WTC11 (cell line): ENCODE results near the gene SLC6A16. TPM values are rescaled to one million over a fixed set of nuclear protein-coding genes. Genes with fewer than 3 reads are reported as not detected.

Experiments used
- ATAC-seq: fragments of 200-7000 bp; cut with Tn5 transposase; 2 replicates; pipeline ENCODE4 v1.10.0; 2021; ENCODE audit warnings: mild to moderate bottlenecking, moderate library complexity
- CTCF ChIA-PET: fragments of 300-600 bp; sonication (Branson Sonifier 250); formaldehyde crosslinking; loops from one replicate; lab custom pipeline; 2021; ENCODE audit warnings: antibody characterized with exemption; lab: Charles Lee
- POLR2A ChIA-PET: fragments of 350-600 bp; sonication (Branson Sonifier 250); formaldehyde crosslinking; loops from one replicate; lab custom pipeline; 2021; ENCODE audit warnings: antibody characterized with exemption; lab: Charles Lee
- DNase-seq: peaks from one replicate; pipeline ENCODE4 v3.0.0; 2021; ENCODE audit warnings: low spot score
- H3K27ac Mint-ChIP-seq: 2 replicates; pipeline ENCODE4 v1.8.0; 2021; ENCODE audit warnings: mixed read lengths
- H3K27me3 Mint-ChIP-seq: 2 replicates; pipeline ENCODE4 v1.8.0; 2021; ENCODE audit warnings: low read depth, mild to moderate bottlenecking, moderate library complexity, mixed read lengths
- H3K36me3 Mint-ChIP-seq: 2 replicates; pipeline ENCODE4 v1.8.0; 2021; ENCODE audit warnings: mixed read lengths
- H3K4me1 Mint-ChIP-seq: 2 replicates; pipeline ENCODE4 v1.8.0; 2022; ENCODE audit warnings: mixed read lengths
- H3K4me3 Mint-ChIP-seq: 2 replicates; pipeline ENCODE4 v1.8.0; 2021; ENCODE audit warnings: mild to moderate bottlenecking, moderate library complexity, mixed read lengths
- H3K9me3 Mint-ChIP-seq: 2 replicates; pipeline ENCODE4 v1.8.0; 2021; ENCODE audit warnings: mixed read lengths
- CREM ChIP-seq: sonication (generic); formaldehyde crosslinking; IDR thresholded peaks from 2 replicates; pipeline ENCODE4 v1.8.1; 2022; ENCODE audit warnings: mild to moderate bottlenecking, missing genetic modification reagents, moderate library complexity
- ELF4 ChIP-seq: sonication (generic); formaldehyde crosslinking; IDR thresholded peaks from 2 replicates; pipeline ENCODE4 v1.8.1; 2022; ENCODE audit warnings: low read depth, mild to moderate bottlenecking, moderate library complexity, missing genetic modification reagents
- ESRRA ChIP-seq: sonication (generic); formaldehyde crosslinking; IDR thresholded peaks from 2 replicates; pipeline ENCODE4 v1.8.1; 2022; ENCODE audit warnings: mild to moderate bottlenecking, missing genetic modification reagents, borderline replicate concordance
- GRHL2 ChIP-seq: fragments of 250-450 bp; sonication (Bioruptor Pico); IDR thresholded peaks from 2 replicates; pipeline ENCODE4 v1.8.0; 2022; ENCODE audit warnings: mild to moderate bottlenecking, moderate library complexity; ENCODE audit not compliant: insufficient replicate concordance, severe bottlenecking
- IRF2 ChIP-seq: sonication (generic); formaldehyde crosslinking; IDR thresholded peaks from 2 replicates; pipeline ENCODE4 v1.8.0; 2022; ENCODE audit warnings: low read depth, missing genetic modification reagents, borderline replicate concordance
- JAZF1 ChIP-seq: fragments of 250-450 bp; sonication (Bioruptor Pico); IDR thresholded peaks from 2 replicates; pipeline ENCODE4 v1.9.0; 2021; ENCODE audit warnings: moderate library complexity, mild to moderate bottlenecking, inconsistent platforms
- KAT7 ChIP-seq: sonication (generic); formaldehyde crosslinking; IDR thresholded peaks from 2 replicates; pipeline ENCODE4 v1.8.1; 2023; ENCODE audit warnings: missing genetic modification reagents, mild to moderate bottlenecking, borderline replicate concordance
- NR1H2 ChIP-seq: sonication (generic); formaldehyde crosslinking; IDR thresholded peaks from 2 replicates; pipeline ENCODE4 v1.9.0; 2021; ENCODE audit warnings: mild to moderate bottlenecking, moderate library complexity, missing genetic modification reagents
- NR2C2 ChIP-seq: sonication (generic); formaldehyde crosslinking; IDR thresholded peaks from 2 replicates; pipeline ENCODE4 v1.8.0; 2022; ENCODE audit warnings: mild to moderate bottlenecking, missing genetic modification reagents
- SMAD4 ChIP-seq: sonication (generic); formaldehyde crosslinking; IDR thresholded peaks from 2 replicates; pipeline ENCODE4 v1.8.0; 2022; ENCODE audit warnings: mild to moderate bottlenecking, missing genetic modification reagents
- STAT6 ChIP-seq: sonication (generic); formaldehyde crosslinking; conservative IDR thresholded peaks from 2 replicates; pipeline ENCODE4 v1.8.1; 2023; ENCODE audit warnings: mild to moderate bottlenecking, low read depth, missing genetic modification reagents, moderate library complexity
- USF1 ChIP-seq: sonication (generic); formaldehyde crosslinking; IDR thresholded peaks from 2 replicates; pipeline ENCODE4 v1.8.0; 2022; ENCODE audit warnings: mild to moderate bottlenecking, missing genetic modification reagents
- ZNF232 ChIP-seq: sonication (generic); formaldehyde crosslinking; IDR thresholded peaks from 2 replicates; pipeline ENCODE4 v1.8.0; 2022; ENCODE audit warnings: mild to moderate bottlenecking, missing genetic modification reagents
- ZNF423 ChIP-seq: fragments of 250-450 bp; sonication (Bioruptor Pico); IDR thresholded peaks from 2 replicates; pipeline ENCODE4 v2.1.2; 2022; ENCODE audit warnings: mild to moderate bottlenecking, moderate library complexity
- total RNA-seq: library from RNA; stranded (reverse); gene quantifications from 3 replicates; pipeline ENCODE4 v1.2.3, GENCODE V29; 2021
- TF ChIP-seq, protein P1 (sequence below): sonication (generic); formaldehyde crosslinking; IDR thresholded peaks from 2 replicates; pipeline ENCODE4 v1.8.0; 2022; ENCODE audit warnings: mild to moderate bottlenecking, missing genetic modification reagents
- TF ChIP-seq, protein P2 (sequence below): sonication (generic); formaldehyde crosslinking; IDR thresholded peaks from 2 replicates; pipeline ENCODE4 v1.8.0; 2023; ENCODE audit warnings: missing genetic modification reagents
- TF ChIP-seq, protein P3 (sequence below): fragments of 250-450 bp; sonication (Bioruptor Pico); IDR thresholded peaks from 2 replicates; pipeline ENCODE4 v1.9.0; 2021; ENCODE audit warnings: mild to moderate bottlenecking, borderline replicate concordance

Gene SLC6A16
- total RNA-seq, 1 experiment from 2014 or later, result 1.5 TPM

DNA sequence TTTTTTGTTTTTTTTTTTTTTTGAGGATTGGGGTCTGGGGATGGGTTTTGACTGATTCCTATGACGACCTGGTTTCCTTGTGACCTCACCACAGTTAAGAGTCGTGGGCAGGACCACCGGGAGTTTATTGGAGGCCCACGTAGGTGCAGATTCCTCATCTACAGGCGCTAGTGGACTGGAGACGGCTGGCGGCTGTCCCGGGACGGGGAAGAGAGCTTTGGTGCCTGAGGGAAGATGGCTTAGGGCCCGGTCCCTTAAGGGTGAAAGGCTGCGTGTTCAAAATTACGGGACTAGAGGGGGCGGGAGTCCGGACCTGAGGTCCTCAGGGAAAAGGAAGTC, 37.9 kb upstream of the SLC6A16 start:
- TF ChIP-seq IRF2 (CRISPR knock-in tag), result no peak
- TF ChIP-seq KAT7 (CRISPR knock-in tag), result no peak
- TF ChIP-seq, protein P1, sequence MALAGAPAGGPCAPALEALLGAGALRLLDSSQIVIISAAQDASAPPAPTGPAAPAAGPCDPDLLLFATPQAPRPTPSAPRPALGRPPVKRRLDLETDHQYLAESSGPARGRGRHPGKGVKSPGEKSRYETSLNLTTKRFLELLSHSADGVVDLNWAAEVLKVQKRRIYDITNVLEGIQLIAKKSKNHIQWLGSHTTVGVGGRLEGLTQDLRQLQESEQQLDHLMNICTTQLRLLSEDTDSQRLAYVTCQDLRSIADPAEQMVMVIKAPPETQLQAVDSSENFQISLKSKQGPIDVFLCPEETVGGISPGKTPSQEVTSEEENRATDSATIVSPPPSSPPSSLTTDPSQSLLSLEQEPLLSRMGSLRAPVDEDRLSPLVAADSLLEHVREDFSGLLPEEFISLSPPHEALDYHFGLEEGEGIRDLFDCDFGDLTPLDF (CRISPR knock-in tag), result no peak
- no peak for TF ChIP-seq NR2C2 (CRISPR knock-in tag)
- no peak for TF ChIP-seq USF1 (CRISPR knock-in tag)
- TF ChIP-seq JAZF1, result no peak
- TF ChIP-seq ZNF232 (CRISPR knock-in tag), result no peak
- TF ChIP-seq, protein P2, sequence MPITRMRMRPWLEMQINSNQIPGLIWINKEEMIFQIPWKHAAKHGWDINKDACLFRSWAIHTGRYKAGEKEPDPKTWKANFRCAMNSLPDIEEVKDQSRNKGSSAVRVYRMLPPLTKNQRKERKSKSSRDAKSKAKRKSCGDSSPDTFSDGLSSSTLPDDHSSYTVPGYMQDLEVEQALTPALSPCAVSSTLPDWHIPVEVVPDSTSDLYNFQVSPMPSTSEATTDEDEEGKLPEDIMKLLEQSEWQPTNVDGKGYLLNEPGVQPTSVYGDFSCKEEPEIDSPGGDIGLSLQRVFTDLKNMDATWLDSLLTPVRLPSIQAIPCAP (CRISPR knock-in tag), result no peak
- TF ChIP-seq ESRRA, result no peak
- no peak for TF ChIP-seq NR1H2
- TF ChIP-seq, protein P3, sequence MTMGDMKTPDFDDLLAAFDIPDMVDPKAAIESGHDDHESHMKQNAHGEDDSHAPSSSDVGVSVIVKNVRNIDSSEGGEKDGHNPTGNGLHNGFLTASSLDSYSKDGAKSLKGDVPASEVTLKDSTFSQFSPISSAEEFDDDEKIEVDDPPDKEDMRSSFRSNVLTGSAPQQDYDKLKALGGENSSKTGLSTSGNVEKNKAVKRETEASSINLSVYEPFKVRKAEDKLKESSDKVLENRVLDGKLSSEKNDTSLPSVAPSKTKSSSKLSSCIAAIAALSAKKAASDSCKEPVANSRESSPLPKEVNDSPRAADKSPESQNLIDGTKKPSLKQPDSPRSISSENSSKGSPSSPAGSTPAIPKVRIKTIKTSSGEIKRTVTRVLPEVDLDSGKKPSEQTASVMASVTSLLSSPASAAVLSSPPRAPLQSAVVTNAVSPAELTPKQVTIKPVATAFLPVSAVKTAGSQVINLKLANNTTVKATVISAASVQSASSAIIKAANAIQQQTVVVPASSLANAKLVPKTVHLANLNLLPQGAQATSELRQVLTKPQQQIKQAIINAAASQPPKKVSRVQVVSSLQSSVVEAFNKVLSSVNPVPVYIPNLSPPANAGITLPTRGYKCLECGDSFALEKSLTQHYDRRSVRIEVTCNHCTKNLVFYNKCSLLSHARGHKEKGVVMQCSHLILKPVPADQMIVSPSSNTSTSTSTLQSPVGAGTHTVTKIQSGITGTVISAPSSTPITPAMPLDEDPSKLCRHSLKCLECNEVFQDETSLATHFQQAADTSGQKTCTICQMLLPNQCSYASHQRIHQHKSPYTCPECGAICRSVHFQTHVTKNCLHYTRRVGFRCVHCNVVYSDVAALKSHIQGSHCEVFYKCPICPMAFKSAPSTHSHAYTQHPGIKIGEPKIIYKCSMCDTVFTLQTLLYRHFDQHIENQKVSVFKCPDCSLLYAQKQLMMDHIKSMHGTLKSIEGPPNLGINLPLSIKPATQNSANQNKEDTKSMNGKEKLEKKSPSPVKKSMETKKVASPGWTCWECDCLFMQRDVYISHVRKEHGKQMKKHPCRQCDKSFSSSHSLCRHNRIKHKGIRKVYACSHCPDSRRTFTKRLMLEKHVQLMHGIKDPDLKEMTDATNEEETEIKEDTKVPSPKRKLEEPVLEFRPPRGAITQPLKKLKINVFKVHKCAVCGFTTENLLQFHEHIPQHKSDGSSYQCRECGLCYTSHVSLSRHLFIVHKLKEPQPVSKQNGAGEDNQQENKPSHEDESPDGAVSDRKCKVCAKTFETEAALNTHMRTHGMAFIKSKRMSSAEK, result no peak
- no peak for TF ChIP-seq STAT6 (CRISPR knock-in tag)
- TF ChIP-seq ELF4, result no peak
- TF ChIP-seq CREM (CRISPR knock-in tag), result no peak
- TF ChIP-seq GRHL2, result no peak
- no peak for TF ChIP-seq SMAD4 (CRISPR knock-in tag)
- TF ChIP-seq ZNF423 (CRISPR knock-in tag), result no peak
- POLR2A ChIA-PET, result interaction anchor here (0.7 to 1.9 kb wide), 6 partner anchors 23 to 89 kb away, joined by 3 to 12 read pairs (median 4); partner anchors contain the start of gene PIH1D1
- CTCF ChIA-PET, result interaction anchor here (0.6 to 2.9 kb wide), 29 partner anchors 11 to 370 kb away, joined by 3 to 17 read pairs (median 4); partner anchors contain the start of genes ALDH16A1, GYS1, PIH1D1 and RUVBL2

More for the DNA sequence above, 37.9 kb upstream of the SLC6A16 start:
- ATAC-seq, result no peak; the same call in 1 of the 2 replicates
- Mint-ChIP-seq H3K9me3 (no peaks in the 10 kb centered on the region), H3K36me3 (peaks cover 15% of the 10 kb centered on the region), H3K27ac (no peak overlapping the region), H3K4me3 (no peak overlapping the region), H3K27me3 (peaks cover 5% of the 10 kb centered on the region), H3K4me1 (peaks cover 8% of the 10 kb centered on the region)
- peak; percentile 24 for DNase-seq
